BLaER1 (cell line): Measurements from ENCODE around the gene ICAM3.
"Not testable (repeated sequence)": the region's sequence is repeated elsewhere in the genome, so short reads cannot be mapped to it uniquely, and the experiment has no call there.

Experiments
- H3K27ac ChIP-seq: shearing (Covaris generic); formaldehyde crosslinking; 2 replicates; pipeline ENCODE4 v1.8.1; 2022
- H3K27me3 ChIP-seq: shearing (Covaris generic); formaldehyde crosslinking; 2 replicates; pipeline ENCODE4 v1.8.1; 2022
- H3K36me3 ChIP-seq: shearing (Covaris generic); formaldehyde crosslinking; 2 replicates; pipeline ENCODE4 v1.8.1; 2022
- H3K4me1 ChIP-seq: shearing (Covaris generic); formaldehyde crosslinking; 2 replicates; pipeline ENCODE4 v1.8.1; 2022
- H3K4me2 ChIP-seq: shearing (Covaris generic); formaldehyde crosslinking; 2 replicates; pipeline ENCODE4 v1.8.1; 2022
- H3K4me3 ChIP-seq: shearing (Covaris generic); formaldehyde crosslinking; 2 replicates; pipeline ENCODE4 v1.8.1; 2022
- H3K9ac ChIP-seq: shearing (Covaris generic); formaldehyde crosslinking; 2 replicates; pipeline ENCODE4 v1.8.1; 2022
- H3K9me3 ChIP-seq: shearing (Covaris generic); formaldehyde crosslinking; 2 replicates; pipeline ENCODE4 v1.8.1; 2022
- H4K20me1 ChIP-seq: shearing (Covaris generic); formaldehyde crosslinking; 2 replicates; pipeline ENCODE4 v1.8.1; 2022
- Cebpa-rat ChIP-seq: shearing (Covaris generic); IDR thresholded peaks from 2 replicates; pipeline ENCODE4 v1.8.1; 2022

Gene ICAM3, protein sequence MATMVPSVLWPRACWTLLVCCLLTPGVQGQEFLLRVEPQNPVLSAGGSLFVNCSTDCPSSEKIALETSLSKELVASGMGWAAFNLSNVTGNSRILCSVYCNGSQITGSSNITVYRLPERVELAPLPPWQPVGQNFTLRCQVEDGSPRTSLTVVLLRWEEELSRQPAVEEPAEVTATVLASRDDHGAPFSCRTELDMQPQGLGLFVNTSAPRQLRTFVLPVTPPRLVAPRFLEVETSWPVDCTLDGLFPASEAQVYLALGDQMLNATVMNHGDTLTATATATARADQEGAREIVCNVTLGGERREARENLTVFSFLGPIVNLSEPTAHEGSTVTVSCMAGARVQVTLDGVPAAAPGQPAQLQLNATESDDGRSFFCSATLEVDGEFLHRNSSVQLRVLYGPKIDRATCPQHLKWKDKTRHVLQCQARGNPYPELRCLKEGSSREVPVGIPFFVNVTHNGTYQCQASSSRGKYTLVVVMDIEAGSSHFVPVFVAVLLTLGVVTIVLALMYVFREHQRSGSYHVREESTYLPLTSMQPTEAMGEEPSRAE

DNA sequence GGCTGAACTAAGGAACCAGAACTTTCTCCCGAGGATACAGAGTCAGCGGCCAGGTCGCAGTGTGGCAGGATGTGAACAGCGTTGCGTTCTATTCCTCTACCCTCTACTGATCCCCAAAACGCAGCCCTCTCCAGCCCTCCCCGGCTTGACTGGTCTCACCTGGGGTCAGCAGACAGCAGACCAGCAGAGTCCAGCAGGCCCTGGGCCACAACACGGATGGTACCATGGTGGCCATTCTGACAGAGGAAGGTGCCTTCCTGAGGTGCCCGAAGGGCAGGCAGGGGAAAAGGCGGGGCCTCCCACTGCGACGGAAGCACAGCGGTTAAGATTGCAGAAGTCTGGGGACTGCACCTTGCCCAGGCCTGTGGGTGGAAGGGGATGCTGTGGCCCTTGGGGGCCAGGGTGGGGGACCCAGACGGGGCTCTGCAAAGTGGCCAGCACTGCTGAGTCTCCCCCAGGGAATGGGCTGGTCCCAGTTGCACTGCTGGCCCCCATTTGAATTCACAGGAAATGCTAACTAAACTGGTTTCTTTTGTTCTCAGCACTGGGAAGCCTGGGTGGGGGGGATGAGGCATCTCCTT lies at the start of gene ICAM3:
ICAM3 (minus strand) TSS at position 245 of the 581 bp plus-strand sequence; CDS start at position 235, 10 bp downstream.
- peak within 1 kb of the TSS; percentile 53 for H3K4me3 ChIP-seq
- TF ChIP-seq Cebpa-rat = no peak
- peak within 1 kb of the TSS; percentile 28; the same call in 1 of the 2 replicates for H3K9ac ChIP-seq
- H3K27me3 ChIP-seq = no peaks in the 10 kb centered on the region
- peaks cover 6% of the 10 kb centered on the region; the same call in 1 of the 2 replicates for H3K36me3 ChIP-seq
- no peaks in the 10 kb centered on the region for H4K20me1 ChIP-seq
- no peaks in the 10 kb centered on the region for H3K9me3 ChIP-seq
- H3K4me2 ChIP-seq = peak within 1 kb of the TSS; percentile 66
- peak within 1 kb of the TSS; percentile 74 for H3K27ac ChIP-seq
- peaks cover 33% of the 10 kb centered on the region for H3K4me1 ChIP-seq

DNA sequence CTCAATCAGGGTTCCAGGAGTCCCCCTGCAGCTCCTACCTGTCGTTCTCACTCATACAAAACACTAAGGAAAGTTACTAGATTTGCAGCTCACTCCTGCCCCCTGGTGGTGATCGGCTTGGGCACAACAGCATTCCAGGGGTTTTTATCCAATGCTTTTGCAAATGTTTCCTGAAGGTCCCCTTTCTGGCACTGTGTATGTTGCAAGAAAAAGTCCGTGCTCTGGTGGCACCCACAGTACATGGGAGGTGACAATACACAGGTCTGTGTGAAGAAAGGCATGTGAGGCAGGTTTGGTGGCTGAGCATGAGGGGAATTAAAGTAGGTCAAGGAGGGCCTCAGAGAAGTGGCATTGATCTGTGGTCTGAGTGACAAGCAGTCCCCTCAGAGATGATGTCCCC lies 49.5 kb upstream of the ICAM3 start:
- Histone ChIP-seq H3K27ac (no peak overlapping the region), H3K4me1 (peaks cover 29% of the 10 kb centered on the region), H3K27me3 (no peaks in the 10 kb centered on the region), H3K9ac (no peak overlapping the region), H3K9me3 (no peaks in the 10 kb centered on the region), H3K4me2 (no peak overlapping the region), H4K20me1 (peaks cover 33% of the 10 kb centered on the region), H3K4me3 (no peak overlapping the region), H3K36me3 (peaks cover 48% of the 10 kb centered on the region)
- no peak for TF ChIP-seq Cebpa-rat

DNA sequence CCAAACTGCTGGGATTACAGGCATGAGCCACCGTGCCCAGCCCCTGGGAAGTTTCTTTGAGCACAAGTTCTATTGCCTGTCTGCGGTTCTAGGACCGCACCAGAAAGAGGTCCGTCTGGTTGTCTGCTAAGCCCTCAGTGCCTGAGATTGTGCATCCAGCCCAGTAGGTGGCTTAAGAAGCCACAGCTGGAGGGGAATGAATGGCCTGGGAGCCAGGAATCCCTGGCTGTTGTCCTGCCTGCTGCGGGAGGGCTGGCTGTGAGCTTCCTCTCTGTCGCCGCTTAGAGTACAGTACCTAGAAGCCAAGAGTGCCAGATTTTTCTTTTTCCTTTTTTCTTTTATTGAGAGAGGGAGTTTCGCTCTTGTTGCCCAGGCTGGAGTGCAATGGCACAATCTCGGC lies 45.2 kb upstream of the ICAM3 start:
- no peaks in the 10 kb centered on the region for H3K27me3 ChIP-seq

DNA sequence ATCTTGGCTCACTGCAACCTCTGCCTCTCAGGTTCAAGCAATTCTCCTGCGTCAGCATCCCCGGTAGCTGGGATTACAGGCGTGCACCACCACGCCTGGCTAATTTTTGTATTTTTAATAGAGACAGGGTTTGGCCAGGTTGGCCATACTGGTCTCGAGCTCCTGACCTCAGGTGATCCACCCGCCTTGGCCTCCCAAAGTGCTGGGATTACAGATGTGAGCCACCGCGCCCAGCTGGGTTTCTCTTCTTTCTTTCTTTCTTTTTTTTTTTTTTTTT lies 43.7 kb upstream of the ICAM3 start:
- H3K4me2 ChIP-seq, H3K9ac ChIP-seq: not testable (repeated sequence)

More for the DNA sequence above, 45.2 kb upstream of the ICAM3 start:
- Histone ChIP-seq H3K4me2 (no peak overlapping the region), H4K20me1 (no peaks in the 10 kb centered on the region; the same call in 1 of the 2 replicates), H3K36me3 (peaks cover 4% of the 10 kb centered on the region; the same call in 1 of the 2 replicates), H3K9me3 (no peaks in the 10 kb centered on the region), H3K9ac (no peak overlapping the region; the same call in 1 of the 2 replicates), H3K4me1 (peaks cover 39% of the 10 kb centered on the region), H3K27ac (no peak overlapping the region), H3K4me3 (no peak overlapping the region)
- no peak for TF ChIP-seq Cebpa-rat

DNA sequence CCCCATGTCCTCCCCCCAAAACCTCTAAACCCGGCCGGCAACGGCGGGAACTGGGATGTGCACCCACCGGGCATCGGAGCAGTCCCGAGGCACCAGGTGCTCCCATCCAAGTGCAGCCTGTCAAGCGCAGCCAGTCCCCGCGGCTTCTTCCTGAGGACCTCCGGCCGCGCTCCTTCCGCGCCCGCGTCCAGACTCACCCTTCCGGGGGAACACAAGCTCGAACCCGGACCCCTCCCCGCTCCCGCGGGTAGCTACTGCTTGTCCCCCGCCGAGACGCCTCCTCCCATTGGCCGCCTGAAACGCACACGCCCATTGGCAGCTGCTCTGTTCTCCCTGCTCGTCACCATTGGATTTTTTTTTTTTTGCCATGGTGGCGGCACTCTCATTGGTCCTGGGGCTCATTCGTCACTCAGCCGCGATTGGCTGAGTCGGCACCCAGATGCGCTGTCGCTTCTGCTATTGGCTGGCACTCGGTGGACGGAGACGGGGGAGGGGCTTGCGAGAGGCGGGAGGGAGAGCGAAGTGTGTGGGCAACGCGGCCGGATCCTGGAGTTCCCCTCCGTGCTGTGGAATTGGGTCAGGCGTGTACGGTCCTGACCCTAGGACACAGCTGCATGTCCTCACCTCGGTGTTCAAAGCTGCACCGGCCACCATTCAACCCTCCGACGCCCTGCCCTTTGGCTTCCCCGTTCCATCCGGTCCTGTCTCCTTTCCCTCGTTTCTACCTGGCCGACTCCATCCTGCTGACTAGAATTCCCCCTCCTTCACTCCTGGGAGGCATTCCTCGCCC lies 41.1 kb upstream of the ICAM3 start, which contains the start of gene TYK2:
TYK2 (minus strand) TSS at position 260 of the 790 bp plus-strand sequence. CDS start 2,166 bp downstream, outside the sequence.
- H3K4me2 ChIP-seq = peak within 1 kb of the TSS; percentile 98
- peaks cover 19% of the 10 kb centered on the region for H3K4me1 ChIP-seq
- no peaks in the 10 kb centered on the region for H3K27me3 ChIP-seq
- no peaks in the 10 kb centered on the region for H4K20me1 ChIP-seq
- peak within 1 kb of the TSS; percentile 79 for H3K27ac ChIP-seq
- no peaks in the 10 kb centered on the region for H3K9me3 ChIP-seq
- peaks cover 25% of the 10 kb centered on the region for H3K36me3 ChIP-seq
- peak within 1 kb of the TSS; percentile 89 for H3K4me3 ChIP-seq
- no peak for TF ChIP-seq Cebpa-rat
- H3K9ac ChIP-seq = peak within 1 kb of the TSS; percentile 89

More for the DNA sequence above, 43.7 kb upstream of the ICAM3 start:
- H3K4me3 ChIP-seq, H3K9me3 ChIP-seq, H3K27ac ChIP-seq, H3K27me3 ChIP-seq, H3K36me3 ChIP-seq, H4K20me1 ChIP-seq: not testable (repeated sequence)
- peaks cover 42% of the 10 kb centered on the region for H3K4me1 ChIP-seq

DNA sequence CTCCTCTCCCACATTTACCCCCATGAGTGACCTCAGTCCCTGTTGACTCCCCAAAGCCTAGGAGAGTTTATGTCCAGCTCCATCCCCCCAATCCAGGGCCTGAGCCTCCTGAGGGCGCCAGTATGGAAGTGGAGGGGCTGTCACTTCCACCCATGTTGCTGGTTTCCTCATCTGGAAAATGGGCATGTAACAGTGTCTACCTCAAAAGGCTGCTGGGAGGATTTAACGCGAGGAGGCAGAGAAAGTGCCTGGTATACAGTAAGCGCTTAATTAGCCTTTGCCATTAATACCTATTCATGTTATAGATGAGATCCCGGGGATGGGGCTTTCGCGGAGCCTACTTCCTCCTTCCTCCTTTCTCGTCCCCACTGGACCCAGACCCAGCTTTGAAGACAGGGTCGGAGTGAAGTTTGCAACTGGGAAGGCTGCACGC lies 40.5 kb upstream of the ICAM3 start:
- TF ChIP-seq Cebpa-rat = no peak
- peak overlapping the region; percentile 89 for H3K4me3 ChIP-seq
- H3K4me1 ChIP-seq = peaks cover 19% of the 10 kb centered on the region
- peak overlapping the region; percentile 79 for H3K27ac ChIP-seq
- H4K20me1 ChIP-seq = no peaks in the 10 kb centered on the region
- H3K4me2 ChIP-seq = peak overlapping the region; percentile 98
- no peaks in the 10 kb centered on the region for H3K9me3 ChIP-seq
- H3K36me3 ChIP-seq = peaks cover 31% of the 10 kb centered on the region
- H3K27me3 ChIP-seq = no peaks in the 10 kb centered on the region
- peak overlapping the region; percentile 89 for H3K9ac ChIP-seq

DNA sequence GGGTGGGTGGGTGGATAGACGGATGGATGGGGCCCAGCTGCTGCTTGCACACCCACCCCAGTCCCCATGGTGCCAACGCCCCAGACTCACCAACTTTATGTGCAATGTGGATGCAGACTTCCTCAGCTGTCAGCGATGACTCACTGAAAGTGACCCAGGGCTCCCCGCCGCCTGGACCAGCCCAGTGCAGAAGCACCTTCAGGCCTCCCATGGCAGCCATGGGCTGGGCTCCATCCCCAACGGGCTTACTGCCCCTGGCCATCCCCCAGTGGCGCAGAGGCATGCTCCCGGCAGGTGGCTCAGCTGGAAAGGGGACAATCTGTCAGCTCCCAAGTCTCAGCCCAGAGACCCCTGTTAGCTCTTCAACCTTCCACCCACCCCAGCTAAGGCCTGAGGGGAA lies 38.7 kb upstream of the ICAM3 start:
- Histone ChIP-seq H3K4me1 (peaks cover 19% of the 10 kb centered on the region), H3K4me3 (no peak overlapping the region), H4K20me1 (no peaks in the 10 kb centered on the region), H3K4me2 (no peak overlapping the region), H3K36me3 (peaks cover 44% of the 10 kb centered on the region), H3K9me3 (no peaks in the 10 kb centered on the region), H3K9ac (no peak overlapping the region), H3K27ac (no peak overlapping the region), H3K27me3 (no peaks in the 10 kb centered on the region)
- no peak for TF ChIP-seq Cebpa-rat

DNA sequence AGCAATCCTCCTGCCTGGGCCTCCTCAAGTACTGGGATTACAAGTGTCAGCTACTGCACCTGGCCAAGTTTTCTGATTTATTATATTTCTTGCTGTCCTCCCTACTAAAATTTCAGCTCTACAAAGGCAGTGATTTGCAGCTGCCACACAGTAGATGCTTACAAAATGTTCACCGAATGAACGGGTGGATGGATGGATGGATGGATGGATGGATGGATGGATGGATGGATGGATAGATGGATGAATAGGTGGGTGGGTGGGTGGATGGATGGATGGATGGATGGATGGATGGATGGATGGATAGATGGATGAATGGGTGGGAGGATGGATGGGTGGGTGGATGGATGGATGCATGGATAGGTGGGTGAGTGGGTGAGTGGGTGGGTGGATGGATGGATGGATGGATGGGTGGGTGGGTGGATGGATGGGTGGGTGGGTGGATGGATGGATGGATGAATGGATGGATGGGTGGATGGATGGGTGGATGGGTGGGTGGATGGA lies 37.8 kb upstream of the ICAM3 start:
- Histone ChIP-seq H3K36me3 (peaks cover 53% of the 10 kb centered on the region), H3K4me1 (peaks cover 19% of the 10 kb centered on the region)
- not testable (repeated sequence) for H3K9ac ChIP-seq, H3K27me3 ChIP-seq, H3K9me3 ChIP-seq, H3K4me3 ChIP-seq, H4K20me1 ChIP-seq, H3K4me2 ChIP-seq, H3K27ac ChIP-seq

DNA sequence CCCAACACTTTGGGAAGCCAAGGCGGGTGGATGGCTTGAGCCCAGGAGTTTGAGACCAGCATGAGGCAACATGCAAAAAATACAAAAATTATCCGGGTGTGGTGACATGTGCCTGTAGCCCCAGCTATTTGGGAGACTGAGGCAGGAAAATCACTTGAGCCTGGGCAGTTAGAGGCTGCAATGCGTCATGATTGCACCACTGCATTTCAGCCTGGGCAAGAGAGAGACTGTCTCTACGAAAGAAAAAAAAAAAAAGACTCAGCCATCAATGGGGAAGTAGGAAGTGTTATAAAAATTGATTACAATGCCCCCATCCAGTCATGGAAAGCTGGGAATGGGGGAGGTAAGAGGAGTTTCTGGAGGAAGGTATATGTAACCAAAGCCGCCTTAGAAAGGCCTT lies 35.5 kb upstream of the ICAM3 start:
- Histone ChIP-seq H3K4me2 (no peak overlapping the region), H3K36me3 (peaks cover 75% of the 10 kb centered on the region), H3K27ac (no peak overlapping the region), H3K4me1 (peaks cover 11% of the 10 kb centered on the region), H4K20me1 (no peaks in the 10 kb centered on the region), H3K27me3 (no peaks in the 10 kb centered on the region), H3K9me3 (no peaks in the 10 kb centered on the region), H3K9ac (no peak overlapping the region), H3K4me3 (no peak overlapping the region)
- TF ChIP-seq Cebpa-rat = no peak
